Endothelial cell of umbilical vein (primary cell): ENCODE data around the gene HTRA3.

Source experiments
- CTCF ChIP-seq, 2 donors: IDR thresholded peaks; 1 replicate in 1 of 2; 2 replicates in 1 of 2; pipeline ENCODE4 v1.5.1; 2011; ENCODE audit warnings: low read length in 2 of 2, mild to moderate bottlenecking in 2 of 2, moderate library complexity in 2 of 2, control low read depth in 1 of 2, inconsistent platforms in 1 of 2, low read depth in 1 of 2; ENCODE audit not compliant: insufficient read depth in 1 of 2; ENCODE audit errors: extremely low read depth in 1 of 2
- EZH2 ChIP-seq: IDR thresholded peaks from 2 replicates; pipeline ENCODE4 v1.6.1; 2012; ENCODE audit warnings: borderline replicate concordance, low read depth, mild to moderate bottlenecking, moderate library complexity, low read length, inconsistent platforms; ENCODE audit not compliant: severe bottlenecking
- GATA2 ChIP-seq: IDR thresholded peaks from 2 replicates; pipeline ENCODE4 v1.7.0; 2011; ENCODE audit warnings: low read depth, mild to moderate bottlenecking, moderate library complexity, mixed read lengths, low read length; ENCODE audit not compliant: insufficient read length, insufficient read depth
- JUN ChIP-seq: IDR thresholded peaks from 2 replicates; pipeline ENCODE4 v1.6.1; 2011; ENCODE audit warnings: borderline replicate concordance, low read depth; ENCODE audit not compliant: insufficient read length, insufficient read depth
- POLR2A ChIP-seq: IDR thresholded peaks from 2 replicates; pipeline ENCODE4 v1.6.1; 2012; ENCODE audit warnings: low read depth, mild to moderate bottlenecking, control low read depth, low read length
- POLR2AphosphoS5 ChIP-seq: IDR thresholded peaks from 2 replicates; pipeline ENCODE4 v1.6.1; 2012; ENCODE audit warnings: low read depth, mild to moderate bottlenecking, control low read depth, low read length, moderate library complexity; ENCODE audit not compliant: insufficient read depth

GRCh38 chr4:8289956-8290700 is 20.6 kb downstream of the HTRA3 start:
- TF ChIP-seq POLR2AphosphoS5, result no peak
- no peak for TF ChIP-seq CTCF (IDR thresholded peaks at IDR 0.05; ENCODE audit: extremely low read depth in 1 of 2, insufficient read depth in 1 of 2, low read depth in 1 of 2, low read length in 2 of 2)
- no peak for TF ChIP-seq POLR2A
- TF ChIP-seq JUN, result no peak
- TF ChIP-seq GATA2, result no peak
- TF ChIP-seq EZH2, result no peak
